Measurements from ENCODE around the gene ST6GAL1.

ST6GAL1 gene

GRCh38 chr3:187112934-187113793 is 182.8 kb downstream of the ST6GAL1 start:
- no peak for DNase-seq (ENCODE audit: low spot score)

GRCh38 chr3:187114511-187114910 is 184.2 kb downstream of the ST6GAL1 start:
- DNase-seq (ENCODE audit: low spot score), result no peak

GRCh38 chr3:187120326-187120725 is 190.0 kb downstream of the ST6GAL1 start:
- DNase-seq (ENCODE audit: low spot score), result no peak

- DNase-seq (ENCODE audit: low spot score), result no peak
These were observed 191.9 kb downstream of the ST6GAL1 start for GRCh38 chr3:187122261-187122660.

GRCh38 chr3:187125319-187126031 is 195.1 kb downstream of the ST6GAL1 start:
- no peak for DNase-seq (ENCODE audit: low spot score)

All from ecto neural progenitor cell (in vitro differentiated cells).